Cerebellar cortex (tissue), 1 donor: ENCODE results near the gene RNF19B.
A peak's percentile ranks its signal among the peaks of the same experiment; 100 is the strongest.
"Not testable (repeated sequence)": the region's sequence is repeated elsewhere in the genome, so short reads cannot be mapped to it uniquely, and the experiment has no call there.

Experiments used
- DNase-seq: peaks from one replicate; pipeline ENCODE4 v3.0.0-alpha.2; 2015; ENCODE audit warnings: low spot score

Gene RNF19B

DNA sequence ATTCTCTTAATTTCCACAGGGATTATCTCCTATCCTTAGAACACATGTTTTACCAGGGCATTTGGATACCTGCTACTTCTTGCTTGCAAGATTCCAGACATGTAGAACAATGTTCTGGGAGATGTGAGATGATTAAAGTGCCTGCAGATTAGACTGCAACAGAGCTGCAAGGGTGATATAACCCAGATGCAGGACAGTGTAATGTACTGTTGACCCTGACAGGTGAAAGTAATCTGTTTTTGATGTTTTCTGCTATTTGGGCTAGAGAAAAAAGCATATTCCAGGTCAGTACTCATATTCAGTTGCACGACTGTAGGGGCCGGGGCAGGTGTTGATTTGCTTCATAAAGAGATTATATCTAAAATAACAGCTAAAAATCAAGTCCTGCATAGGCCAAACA is 36.3 kb downstream of the RNF19B start:
- DNase-seq: no peak

GRCh38 chr1:32927441-32927840 is 37.2 kb downstream of the RNF19B start:
- DNase-seq: no peak

- no peak for DNase-seq
Observed at GRCh38 chr1:32926562-32926961, 38.0 kb downstream of the RNF19B start.

DNA sequence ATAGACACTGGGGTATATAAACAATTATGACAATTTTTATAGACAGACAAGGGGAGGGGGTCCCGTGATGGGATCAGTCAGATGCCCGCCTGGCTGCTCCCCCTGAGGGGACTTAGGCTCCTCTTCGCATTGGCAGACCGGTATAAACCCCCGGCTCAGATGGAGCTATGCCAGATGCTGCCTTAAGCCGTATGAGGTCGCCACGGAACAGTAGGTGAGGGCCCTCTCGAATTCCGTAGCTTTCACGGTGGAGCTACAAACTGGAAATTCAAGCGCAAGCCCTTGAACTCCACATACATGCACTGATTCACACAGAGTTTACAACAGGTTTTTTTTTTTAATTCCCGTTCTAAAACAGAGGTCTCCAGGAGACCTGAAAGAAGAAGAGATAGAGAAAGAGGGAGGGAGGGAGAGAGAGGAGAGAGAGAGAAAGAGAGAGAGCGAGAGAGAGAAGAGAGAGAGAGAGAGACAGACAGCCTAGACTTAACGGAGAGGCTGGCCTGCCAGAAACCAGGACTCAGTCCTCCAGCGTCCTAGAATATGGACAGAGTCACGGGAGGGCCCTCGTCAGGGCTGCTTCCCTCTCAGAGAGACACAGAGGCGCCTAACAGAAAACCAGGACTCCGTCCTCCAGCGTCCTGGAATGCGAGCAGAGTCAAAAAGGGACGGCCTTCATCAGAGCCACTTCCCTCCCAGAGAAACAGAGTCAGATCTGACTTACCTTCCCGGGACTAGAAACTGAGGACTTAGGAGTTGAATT is 39.0 kb downstream of the RNF19B start:
- DNase-seq: no peak

DNA sequence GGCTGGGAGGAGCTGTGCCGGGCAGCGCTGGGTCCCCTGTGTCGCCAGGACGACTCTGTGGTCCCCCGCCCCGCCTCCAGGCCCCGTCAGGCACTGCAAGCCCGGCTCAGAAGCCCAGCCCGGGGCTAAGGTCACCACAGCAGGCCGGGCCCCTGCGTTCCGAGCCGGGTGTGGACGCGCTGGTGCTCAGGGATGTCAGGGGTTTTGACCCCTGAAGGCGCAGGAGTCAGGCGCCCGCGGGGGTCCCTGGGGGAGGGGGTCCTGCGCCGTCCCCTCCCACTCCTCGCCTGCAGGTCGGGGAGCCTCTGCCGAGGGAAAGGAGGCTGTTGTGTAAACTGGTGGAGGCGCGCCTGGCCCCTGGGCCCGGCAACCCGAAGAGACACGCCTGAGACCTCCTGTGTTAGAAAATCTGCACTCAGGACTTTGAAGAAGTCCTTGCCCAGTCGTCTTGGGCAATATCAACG is 39.7 kb downstream of the RNF19B start:
- no peak for DNase-seq

GRCh38 chr1:32920833-32921232 is 43.8 kb downstream of the RNF19B start:
- DNase-seq: peak; percentile 93

- no peak for DNase-seq
Observed at GRCh38 chr1:32919811-32920733, 44.5 kb downstream of the RNF19B start.

GRCh38 chr1:32918179-32918578 is 46.4 kb downstream of the RNF19B start:
- no peak for DNase-seq

GRCh38 chr1:32917521-32917920 is 47.1 kb downstream of the RNF19B start:
- no peak for DNase-seq

DNA sequence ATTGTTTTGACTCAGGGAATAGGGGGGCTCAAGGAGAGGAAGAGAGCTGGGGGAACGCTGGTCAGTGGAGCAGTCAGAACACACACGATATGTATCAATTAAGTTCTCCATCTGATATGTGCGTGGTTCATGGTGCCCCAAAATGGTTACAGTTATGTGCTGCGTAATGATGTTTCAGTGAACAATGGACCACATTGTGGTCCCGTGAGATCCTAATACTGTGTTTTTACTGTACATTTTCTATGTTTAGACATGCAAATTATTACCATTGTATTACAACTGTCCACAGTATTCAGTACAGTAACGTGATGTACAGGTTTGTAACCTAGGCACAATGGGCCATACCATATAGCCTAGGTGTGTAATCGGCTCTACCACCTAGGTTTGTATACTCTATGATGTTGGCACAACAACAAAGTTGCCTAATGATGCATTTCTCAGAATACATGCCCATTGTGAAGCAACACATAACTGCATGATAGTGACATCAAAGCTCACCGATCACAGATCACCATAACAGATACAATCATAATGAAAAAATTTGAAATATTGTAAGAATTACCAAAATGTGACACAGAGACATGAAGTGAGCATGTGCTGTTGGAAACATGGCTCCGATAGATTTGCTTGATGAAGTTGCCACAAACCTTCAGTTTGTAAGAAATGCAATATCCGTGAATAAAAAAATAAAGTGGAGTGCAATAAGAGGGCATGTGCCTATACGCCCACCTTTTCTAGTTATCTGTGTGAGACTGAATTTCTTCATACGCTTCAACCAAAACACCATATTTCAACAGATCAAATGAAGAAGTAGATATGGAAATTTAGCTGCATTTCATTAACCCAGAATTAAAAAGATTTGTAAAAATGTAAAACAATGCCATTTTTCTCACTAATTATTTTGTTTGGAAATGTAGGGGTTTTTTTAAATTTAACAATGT is 48.6 kb downstream of the RNF19B start:
- DNase-seq: no peak

- no peak for DNase-seq
Observed at GRCh38 chr1:32910319-32910718, 54.3 kb downstream of the RNF19B start.

GRCh38 chr1:32907435-32907834 is 57.2 kb downstream of the RNF19B start:
- DNase-seq: no peak

DNA sequence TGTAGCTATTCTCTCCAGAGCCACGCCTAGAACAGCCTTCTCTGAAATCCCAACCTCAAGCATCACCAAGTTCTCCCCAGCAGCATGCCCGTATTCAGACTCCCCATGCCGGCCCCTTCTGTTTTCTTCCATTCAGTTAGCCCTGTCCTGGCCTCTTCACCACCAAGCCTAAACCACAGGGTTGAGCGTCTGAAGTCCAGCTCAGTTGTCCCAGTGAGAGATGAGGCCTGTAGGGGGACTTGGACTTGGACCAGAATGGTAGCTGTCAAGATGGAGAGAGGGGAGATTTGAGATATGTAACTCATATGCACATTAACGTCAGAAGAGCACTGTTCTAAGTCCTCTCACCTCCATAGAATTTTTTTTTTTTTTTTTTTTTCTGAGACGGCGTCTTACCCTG is 58.0 kb downstream of the RNF19B start:
- no peak for DNase-seq

- not testable (repeated sequence) for DNase-seq
Observed at GRCh38 chr1:32905588-32905987, 59.0 kb downstream of the RNF19B start.

DNA sequence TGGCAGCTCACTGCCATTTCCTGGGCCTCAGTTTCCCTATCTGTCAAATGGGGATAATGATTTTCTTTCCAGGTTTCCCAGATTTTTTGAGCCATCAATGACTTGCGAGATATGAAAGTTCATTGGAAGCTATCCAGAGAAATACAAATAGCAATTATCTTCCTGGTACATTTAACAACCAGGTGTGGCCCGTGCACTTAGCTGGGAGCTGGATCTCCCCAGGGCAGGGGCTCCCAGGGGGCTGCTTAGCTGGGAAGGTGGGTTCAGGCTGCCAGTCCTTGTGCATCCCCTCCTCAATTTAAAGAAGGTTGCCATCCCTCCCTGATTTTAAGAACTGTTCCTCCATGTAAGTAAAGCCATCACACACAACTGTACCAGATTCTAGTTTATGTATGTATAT is 59.8 kb downstream of the RNF19B start:
- DNase-seq: no peak

DNA sequence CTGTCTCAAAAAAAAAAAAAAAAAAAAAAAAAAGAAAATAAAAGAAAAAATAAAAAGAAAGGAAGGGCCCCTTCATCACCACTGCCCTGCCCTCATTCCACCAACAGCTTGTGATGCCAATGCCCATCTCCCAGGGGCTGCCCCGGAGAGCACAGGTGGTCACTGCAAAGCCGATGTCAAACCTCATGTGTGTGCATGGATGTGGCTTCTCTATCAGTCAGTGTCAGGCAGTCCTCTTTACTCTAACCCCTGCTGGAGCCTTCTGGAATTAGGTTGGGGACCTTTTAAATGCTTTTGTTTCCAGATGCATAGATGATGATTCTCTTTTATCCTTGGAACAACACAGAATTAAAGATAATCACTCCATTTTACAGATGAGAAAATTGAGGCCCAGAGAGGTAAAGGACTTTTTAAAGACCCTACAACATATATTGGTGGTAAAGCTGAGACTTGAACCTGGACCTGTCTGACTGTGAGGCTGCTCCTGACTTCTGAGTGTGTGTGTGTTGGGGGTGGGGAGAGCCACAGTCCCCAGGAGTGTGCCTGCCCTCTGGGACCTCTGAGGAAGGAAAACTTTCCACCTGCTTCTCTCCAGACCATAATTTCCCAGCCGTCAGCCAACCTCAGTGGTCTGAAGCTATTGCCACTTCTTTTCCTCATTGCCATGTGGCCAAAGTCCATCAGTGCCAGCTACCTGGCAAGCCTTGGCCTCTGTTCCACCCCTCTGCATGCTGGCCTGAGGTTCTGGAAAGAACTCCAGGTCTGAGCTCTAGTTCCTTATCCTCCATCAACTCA is 60.4 kb downstream of the RNF19B start:
- peak; percentile 84 for DNase-seq

GRCh38 chr1:32902535-32902920 is 62.1 kb downstream of the RNF19B start:
- DNase-seq: no peak

DNA sequence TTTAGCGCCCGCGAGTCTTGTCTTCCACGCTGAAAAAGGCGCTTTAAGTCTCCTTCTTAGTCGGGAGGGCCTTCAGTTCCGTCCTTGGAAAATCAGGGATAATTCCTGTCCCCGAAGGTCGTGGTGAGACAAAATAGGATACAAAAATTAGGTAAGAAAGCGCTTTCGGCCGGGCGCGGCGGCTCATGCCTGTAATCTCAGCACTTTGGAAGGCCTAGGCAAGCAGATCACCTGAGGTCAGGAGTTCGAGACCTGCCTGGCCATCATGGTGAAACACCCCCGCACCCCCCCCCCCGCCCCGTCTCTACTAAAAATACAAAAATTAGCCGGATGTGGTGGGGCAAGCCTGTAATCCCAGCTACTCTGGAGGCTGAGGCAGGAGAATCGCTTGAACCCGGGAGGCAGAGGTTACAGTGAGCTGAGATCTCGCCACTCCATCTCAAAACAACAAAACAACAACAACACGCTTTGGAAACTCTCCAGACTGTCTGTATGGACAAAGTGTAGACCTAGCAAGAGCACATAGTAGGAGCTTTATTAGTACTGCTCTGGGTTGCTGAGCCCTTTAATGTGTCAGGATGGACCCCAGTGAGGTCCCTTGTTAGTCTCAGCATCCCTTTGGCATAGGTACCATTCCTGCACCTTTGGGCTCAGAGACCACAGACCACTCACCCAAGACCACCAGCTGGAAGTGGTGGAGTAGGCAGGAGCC is 62.6 kb downstream of the RNF19B start:
- DNase-seq: no peak

DNA sequence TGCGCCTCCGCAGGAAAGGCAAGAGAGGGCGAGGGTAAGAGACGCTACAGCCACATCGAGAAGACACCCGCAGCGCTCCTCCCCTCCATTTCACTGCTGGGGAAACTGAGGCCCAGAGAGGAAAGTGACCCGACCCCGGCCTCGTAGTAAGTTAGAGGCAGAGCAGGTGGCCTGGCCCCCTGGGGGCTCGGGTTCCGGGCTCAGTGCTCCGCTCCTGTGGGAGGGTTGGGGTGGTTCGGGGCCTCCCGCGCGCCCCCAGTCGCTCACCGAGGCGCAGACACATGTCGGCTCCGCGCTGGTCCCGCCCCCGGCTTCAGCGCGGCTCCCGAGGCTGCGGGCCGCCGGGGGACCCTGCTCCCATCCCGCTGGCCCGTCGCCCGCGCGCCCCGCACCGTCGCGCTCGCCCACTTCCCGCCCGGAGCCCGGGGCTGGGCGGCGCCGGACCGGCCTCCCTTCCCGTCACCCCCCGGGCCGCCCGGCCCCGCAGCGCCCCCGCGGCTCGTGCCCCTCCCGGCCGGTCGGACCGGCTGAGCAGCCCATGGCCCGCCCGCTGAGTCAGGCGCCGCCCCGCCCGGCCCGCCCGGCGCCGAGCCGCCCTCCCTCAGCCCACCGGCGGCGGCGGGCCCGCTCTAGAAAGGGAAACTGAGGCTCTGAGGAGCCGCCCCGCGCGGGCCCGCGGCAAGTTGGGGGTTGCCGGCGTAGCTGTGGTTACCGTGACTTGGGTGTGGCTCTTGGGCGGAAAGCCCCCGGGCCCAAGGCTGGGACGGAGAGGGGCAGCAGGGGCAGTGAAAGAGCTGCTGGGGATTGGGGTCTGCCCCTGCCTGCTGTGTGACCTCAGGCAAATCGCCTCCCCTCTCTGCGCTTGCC is 63.4 kb downstream of the RNF19B start, which contains the start of gene TMEM54:
TSS of gene TMEM54 (minus strand) at position 434 of the 867 bp plus-strand sequence. CDS start at position 283, 151 bp downstream.
- no peak for DNase-seq
